LHCN-M2 (cell line): ENCODE data around the gene TMEM183A. TPM values are rescaled to one million over a fixed set of nuclear protein-coding genes. Genes with fewer than 3 reads are reported as not detected.

ENCODE experiments used
- DNase-seq: peaks from one replicate; pipeline ENCODE4 v3.0.0-alpha.2; 2012; ENCODE audit warnings: low read depth
- total RNA-seq: library from RNA; depleted of rRNA; stranded (reverse); fragments of >200 nt; gene quantifications from 2 replicates; pipeline ENCODE4 v1.2.3, GENCODE V29; 2014

Gene TMEM183A
- total RNA-seq, 1 experiment from 2014 or later, result 73.5 TPM

GRCh38 chr1:203028784-203029553, 21.8 kb downstream of the TMEM183A start:
- no peak for DNase-seq

GRCh38 chr1:203031467-203031866, 24.3 kb downstream of the TMEM183A start:
- no peak for DNase-seq

- no peak for DNase-seq
Measured at GRCh38 chr1:203033287-203033686, 26.1 kb downstream of the TMEM183A start.

- DNase-seq, result no peak
Measured at GRCh38 chr1:203033917-203034316, 26.7 kb downstream of the TMEM183A start.

GRCh38 chr1:203034422-203035110, 27.4 kb downstream of the TMEM183A start:
- DNase-seq, result no peak

GRCh38 chr1:203035111-203036000, 28.2 kb downstream of the TMEM183A start:
- no peak for DNase-seq

- DNase-seq, result no peak
Measured at GRCh38 chr1:203036135-203036534, 29.0 kb downstream of the TMEM183A start.

- no peak for DNase-seq
Measured at GRCh38 chr1:203036537-203036936, 29.4 kb downstream of the TMEM183A start.

GRCh38 chr1:203037509-203038190, 30.5 kb downstream of the TMEM183A start:
- DNase-seq, result no peak

- peak; percentile 100 for DNase-seq
Measured at GRCh38 chr1:203038217-203038741, 31.1 kb downstream of the TMEM183A start.

GRCh38 chr1:203038891-203039608, 31.9 kb downstream of the TMEM183A start:
- DNase-seq, result peak; percentile 80

- no peak for DNase-seq
Measured at GRCh38 chr1:203039609-203040512, 32.7 kb downstream of the TMEM183A start.

GRCh38 chr1:203040513-203041275, 33.5 kb downstream of the TMEM183A start:
- DNase-seq, result no peak

GRCh38 chr1:203041351-203041932, 34.3 kb downstream of the TMEM183A start:
- DNase-seq, result no peak

GRCh38 chr1:203043830-203044545, 36.8 kb downstream of the TMEM183A start:
- no peak for DNase-seq

GRCh38 chr1:203044546-203045250, 37.5 kb downstream of the TMEM183A start:
- DNase-seq, result no peak

GRCh38 chr1:203045336-203045735, 38.2 kb downstream of the TMEM183A start:
- DNase-seq, result no peak
